Pancreas (tissue), 10 donors: ENCODE measurements around the gene ATP12A. TPM values are rescaled to one million over a fixed set of nuclear protein-coding genes. Genes with fewer than 3 reads are reported as not detected.
A peak's percentile ranks its signal among the peaks of the same experiment; 100 is the strongest.

Experiments
- ATAC-seq, 4 donors: fragments of 200-7000 bp; cut with Tn5 transposase; one replicate each; pipeline versions ENCODE4 v1.8.0 to v1.9.1; 2020; ENCODE audit warnings: mild to moderate bottlenecking in 4 of 4, moderate library complexity in 4 of 4
- DNase-seq, 6 donors: peaks; one replicate each; pipeline ENCODE4 v3.0.0-alpha.2; 2020
- FAIRE-seq: peaks from 2 replicates; lab custom pipeline; 2012; peaks lifted over from hg19 to GRCh38; lab: Jason Lieb, UNC
- H3K27ac ChIP-seq, 4 donors: fragments of 200-600 bp; sonication (generic); 1 replicate in 3 of 4; 2 replicates in 1 of 4; pipeline versions ENCODE4 v1.5.0 to v1.8.0; 2020
- H3K27me3 ChIP-seq, 4 donors: fragments of 200-600 bp; one replicate each; pipeline ENCODE4 v1.8.0; 2021
- H3K36me3 ChIP-seq, 3 donors: fragments of 200-600 bp; sonication (generic) in 1 of 3; one replicate each; pipeline versions ENCODE4 v1.5.0 to v1.8.0; 2020 to 2021
- H3K4me1 ChIP-seq, 3 donors: fragments of 200-600 bp; one replicate each; pipeline ENCODE4 v1.8.0; 2021
- H3K4me3 ChIP-seq, 4 donors: fragments of 200-600 bp; sonication (generic) in 2 of 4; one replicate each; pipeline versions ENCODE4 v1.5.0 to v1.8.0; 2020 to 2021
- H3K9me3 ChIP-seq, 4 donors: fragments of 200-600 bp; one replicate each; pipeline ENCODE4 v1.8.0; 2021
- CTCF ChIP-seq, 4 donors: fragments of 200-600 bp; sonication (generic) in 3 of 4; IDR thresholded peaks; one replicate each; pipeline versions ENCODE4 v1.5.0 to v1.8.0; 2021; ENCODE audit warnings: antibody characterized with exemption in 4 of 4
- WGBS, 2 donors: extraction: QIAGEN DNeasy Blood & Tissue Kit; methylation state at CpG; one replicate each; pipeline ENCODE4 v1.1.7; 2013; 5-methylcytosine and 5-hydroxymethylcytosine counted together
- intact Hi-C, 3 donors: fragments of 100-400 bp; cut with DNase I; formaldehyde crosslinking; loops; one replicate each; pipeline versions ENCODE4 v1.11.1 to v1.14.2; 2022
- polyA plus RNA-seq, 2 donors: library from polyadenylated mRNA; stranded (reverse); fragments of 200-250 nt; gene quantifications; one replicate each; pipeline ENCODE4 v1.2.3, GENCODE V29; 2013
- total RNA-seq, 6 donors: library from RNA; stranded (reverse); fragmentation: NEBNext Ultra II Directional in 4 of 6; extraction: Animal tissue kit (Norgen Biotek cat#: 25700) in 4 of 6; gene quantifications; one replicate each; pipeline versions ENCODE4 v1.2.1 to v1.2.4, GENCODE V29; 2021 to 2023
- donor health status: healthy with polysubstance abuse.
- donor health status: DM: no; HTN: no; CAD: no; lungs with moderate emphysema.
- donor health status: DM: no; HTN: no; CAD: no.
- donor health status: control.
- donor health status: control.
- donor health status: Bipolar disorder and iron deficiency.
- donor health status: DM: yes; HTN: yes; CAD: no.
- donor health status: DM: no; HTN: no; CAD: no.
- donor health status: DM: no; HTN: no; CAD: no.
- donor health status: DM: yes; HTN: yes; CAD: no.

ATP12A gene
- total and polyA plus RNA-seq, 8 donors, result 0.05 to 0.06 TPM; not detected in 6

DNA sequence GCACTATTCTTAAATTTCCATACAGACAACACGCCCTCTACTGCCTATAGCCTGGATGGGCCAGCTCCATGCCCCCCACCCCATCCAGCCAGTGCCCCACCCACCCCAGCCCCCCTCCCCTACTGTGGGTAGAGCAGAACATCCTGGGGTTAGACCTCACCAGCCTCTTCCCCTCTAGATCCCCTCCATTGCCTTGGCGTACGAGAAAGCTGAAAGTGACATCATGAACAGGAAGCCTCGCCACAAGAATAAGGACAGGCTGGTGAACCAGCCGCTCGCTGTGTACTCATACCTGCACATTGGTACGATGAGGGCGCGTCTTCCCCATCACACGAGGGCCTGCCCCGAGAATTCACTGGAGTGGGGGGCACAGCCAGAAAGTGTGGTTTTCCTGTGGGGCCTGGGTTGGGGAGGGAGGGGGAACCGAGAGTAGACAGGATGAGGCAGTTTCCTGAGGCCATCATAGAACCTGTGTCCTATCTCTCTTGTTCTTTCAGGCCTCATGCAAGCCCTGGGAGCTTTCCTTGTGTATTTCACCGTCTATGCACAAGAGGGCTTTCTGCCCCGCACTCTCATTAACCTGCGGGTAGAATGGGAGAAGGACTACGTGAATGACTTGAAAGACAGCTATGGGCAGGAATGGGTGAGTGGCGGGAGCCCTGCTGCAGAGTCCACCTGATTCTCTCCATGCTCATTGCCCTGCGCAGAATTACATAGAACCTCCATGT, 29.1 kb downstream of the ATP12A start:
- Histone ChIP-seq H3K27me3 (no peaks in the 10 kb centered on the region), H3K27ac (no peak overlapping the region), H3K4me1 (peaks cover 0 to 4% (median 0%) of the 10 kb centered on the region in 3 donors), H3K4me3 (no peak overlapping the region), H3K9me3 (no peaks in the 10 kb centered on the region), H3K36me3 (no peaks in the 10 kb centered on the region)
- TF ChIP-seq CTCF (IDR thresholded peaks at IDR 0.05), result no peak
- WGBS, 2 donors, result 85% methylated on average over 18 of the region's 18 CpGs
- FAIRE-seq (no peak), DNase-seq (no peak), ATAC-seq (no peak)
- intact Hi-C loops, result no loop called here

- intact Hi-C loops, result no loop called here
- Histone ChIP-seq H3K4me1 (peaks cover 0 to 4% (median 0%) of the 10 kb centered on the region in 3 donors), H3K4me3 (no peak overlapping the region), H3K9me3 (no peaks in the 10 kb centered on the region), H3K27me3 (no peaks in the 10 kb centered on the region), H3K27ac (no peak overlapping the region), H3K36me3 (no peaks in the 10 kb centered on the region)
- FAIRE-seq (no peak), DNase-seq (peak in 2 of 6 donors; percentile 14 to 16), ATAC-seq (peak; percentile 41 to 86 (median 65))
- no peak for TF ChIP-seq CTCF (IDR thresholded peaks at IDR 0.05)
- WGBS, 2 donors, result 5 to 8% methylated on average over 2 of the region's 2 CpGs
These were observed 32.8 kb downstream of the ATP12A start for GRCh38 chr13:24713022-24713421.

GRCh38 chr13:24716011-24716410, 35.8 kb downstream of the ATP12A start:
- FAIRE-seq (no peak), ATAC-seq (no peak)
- intact Hi-C loops, result no loop called here

GRCh38 chr13:24716446-24716845, 36.2 kb downstream of the ATP12A start:
- FAIRE-seq, result no peak

More at GRCh38 chr13:24716011-24716410, 35.8 kb downstream of the ATP12A start:
- WGBS, 2 donors, result 56% methylated on average over 5 of the region's 5 CpGs
- DNase-seq, result no peak
- H3K27me3 ChIP-seq, result peaks cover 0 to 3% (median 0%) of the 10 kb centered on the region in 4 donors
- TF ChIP-seq CTCF (IDR thresholded peaks at IDR 0.05), result no peak
- H3K9me3 ChIP-seq, result no peaks in the 10 kb centered on the region
- H3K4me1 ChIP-seq, result peaks cover 0 to 4% (median 0%) of the 10 kb centered on the region in 3 donors
- no peaks in the 10 kb centered on the region for H3K36me3 ChIP-seq
- H3K4me3 ChIP-seq, result no peak overlapping the region
- no peak overlapping the region for H3K27ac ChIP-seq

More at GRCh38 chr13:24716446-24716845, 36.2 kb downstream of the ATP12A start:
- Histone ChIP-seq H3K27ac (no peak overlapping the region), H3K27me3 (peaks cover 0 to 3% (median 0%) of the 10 kb centered on the region in 4 donors), H3K9me3 (no peaks in the 10 kb centered on the region), H3K36me3 (no peaks in the 10 kb centered on the region), H3K4me3 (no peak overlapping the region), H3K4me1 (peaks cover 0 to 4% (median 0%) of the 10 kb centered on the region in 3 donors)
- DNase-seq (no peak), ATAC-seq (no peak)
- intact Hi-C loops, result no loop called here
- no peak for TF ChIP-seq CTCF (IDR thresholded peaks at IDR 0.05)
- 60 to 66% methylated on average over 7 of the region's 7 CpGs for WGBS, 2 donors
